T-helper 1 cell treated with Interleukin-12 subunit alpha and Interleukin-12 subunit beta and Interleukin-4 antibody, amounts not matched to agents 30 ng/mL and 1 ng/mL, for 36 hours (primary cell): ENCODE measurements around the gene PHACTR4. TPM values are rescaled to one million over a fixed set of nuclear protein-coding genes. Genes with fewer than 3 reads are reported as not detected.
"Not testable (repeated sequence)": the region's sequence is repeated elsewhere in the genome, so short reads cannot be mapped to it uniquely, and the experiment has no call there.

Experiments
- intact Hi-C: fragments of 100-400 bp; cut with micrococcal nuclease; formaldehyde crosslinking; loops from one replicate; pipeline ENCODE4 v1.15.1; 2024
- total RNA-seq: library from RNA; stranded (reverse); gene quantifications from 2 replicates; pipeline ENCODE4 v1.2.3, GENCODE V29; 2022

PHACTR4 gene
- total RNA-seq, 1 donor from 2014 or later: 31.8 TPM

DNA sequence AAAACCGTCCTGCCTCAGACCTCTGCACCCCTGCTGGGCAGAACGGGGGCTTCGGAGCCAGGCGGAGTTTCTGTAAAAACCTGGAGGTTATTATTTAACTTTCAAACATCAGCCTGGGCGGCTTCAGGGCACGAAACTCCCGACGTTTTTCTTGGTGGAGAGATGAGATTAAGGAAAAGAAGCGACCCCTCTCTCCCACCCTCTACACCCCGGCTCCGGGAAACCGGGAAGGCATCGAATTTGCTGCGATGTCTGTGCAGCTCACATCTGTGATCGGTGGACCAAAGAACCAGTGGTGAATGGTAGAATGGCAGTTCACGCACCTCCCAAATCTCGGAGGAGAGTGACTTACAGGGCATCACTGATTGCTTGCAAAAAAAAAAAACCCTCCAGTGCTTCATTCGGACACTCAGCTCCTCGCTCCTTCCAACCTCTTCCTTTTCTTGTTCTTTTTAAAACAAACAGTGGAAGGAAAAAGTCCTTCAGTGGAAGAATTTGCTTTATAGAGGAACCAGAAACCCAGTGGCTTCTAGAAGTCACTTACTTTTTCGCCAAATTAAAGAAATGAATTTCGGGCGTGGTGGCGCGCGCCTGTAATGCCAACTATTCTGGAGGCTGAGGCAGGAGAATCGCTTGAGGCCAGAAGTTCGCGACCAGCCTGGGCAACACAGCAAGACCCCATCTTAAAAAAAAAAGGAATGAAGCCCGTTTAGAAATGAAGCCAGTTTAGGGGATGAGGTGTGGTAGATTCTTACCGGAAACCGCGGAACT is 884 bp downstream of the PHACTR4 start:
- intact Hi-C loops: no loop called here

GRCh38 chr1:28371010-28371377 is 1.5 kb downstream of the PHACTR4 start:
- intact Hi-C loops: no loop called here

DNA sequence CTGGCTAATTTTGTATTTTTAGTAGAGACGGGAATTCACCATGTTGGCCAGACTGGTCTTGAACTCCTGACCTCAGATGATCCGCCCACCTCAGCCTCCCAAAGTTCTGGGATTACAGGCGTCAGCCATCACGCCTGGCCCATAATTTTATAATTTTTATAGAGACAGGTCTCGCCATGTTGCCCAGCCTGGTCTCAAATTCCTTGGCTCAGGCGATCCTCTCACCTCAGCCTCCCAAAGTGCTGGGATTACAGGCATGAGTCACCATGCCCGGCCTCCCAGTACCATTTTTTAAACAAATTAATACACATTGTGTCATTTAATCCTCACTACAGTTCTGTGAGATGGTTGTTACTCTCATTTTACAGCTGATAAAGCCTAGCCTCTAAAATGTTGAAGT is 3.9 kb downstream of the PHACTR4 start:
- intact Hi-C loops: not testable (repeated sequence)

- intact Hi-C loops: no loop called here
Observed at GRCh38 chr1:28374297-28374696, 4.8 kb downstream of the PHACTR4 start.

DNA sequence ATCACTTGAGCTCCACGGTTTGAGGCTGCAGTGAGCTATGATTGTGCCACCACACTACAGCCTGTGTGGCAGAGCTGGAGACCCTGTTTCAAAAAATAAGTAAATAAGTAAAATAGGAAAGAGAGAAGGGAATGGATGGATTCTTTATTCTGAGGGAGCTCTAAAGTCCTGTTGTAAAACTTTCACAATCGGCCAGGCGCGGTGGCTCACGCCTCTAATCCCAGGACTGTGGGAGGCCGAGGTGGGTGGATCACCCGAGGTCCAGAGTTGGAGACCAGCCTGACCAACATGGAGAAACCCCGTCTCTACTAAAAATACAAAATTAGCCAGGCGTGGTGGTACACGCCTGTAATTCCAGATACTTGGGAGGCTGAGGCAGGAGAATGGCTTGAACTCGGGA is 6.1 kb downstream of the PHACTR4 start:
- intact Hi-C loops: not testable (repeated sequence)

DNA sequence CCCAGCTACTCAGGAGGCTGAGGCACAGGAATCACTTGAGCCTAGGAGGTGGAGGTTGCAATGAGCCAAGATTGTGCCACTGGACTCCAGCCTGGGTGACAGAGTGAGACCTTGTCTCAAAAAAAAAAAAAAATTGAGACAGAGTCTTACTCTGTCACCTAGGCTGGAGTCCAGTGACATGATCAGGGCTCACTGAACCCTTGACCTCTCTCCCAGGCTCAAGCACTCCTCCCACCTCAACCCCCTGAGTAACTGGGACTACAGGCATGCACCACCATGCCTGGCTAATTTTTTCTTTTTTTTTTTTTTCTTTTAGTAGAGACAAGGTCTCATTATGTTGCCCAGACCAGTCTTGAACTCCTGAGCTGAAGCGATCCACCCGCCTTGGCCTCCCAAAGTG is 6.7 kb downstream of the PHACTR4 start:
- intact Hi-C loops: not testable (repeated sequence)

DNA sequence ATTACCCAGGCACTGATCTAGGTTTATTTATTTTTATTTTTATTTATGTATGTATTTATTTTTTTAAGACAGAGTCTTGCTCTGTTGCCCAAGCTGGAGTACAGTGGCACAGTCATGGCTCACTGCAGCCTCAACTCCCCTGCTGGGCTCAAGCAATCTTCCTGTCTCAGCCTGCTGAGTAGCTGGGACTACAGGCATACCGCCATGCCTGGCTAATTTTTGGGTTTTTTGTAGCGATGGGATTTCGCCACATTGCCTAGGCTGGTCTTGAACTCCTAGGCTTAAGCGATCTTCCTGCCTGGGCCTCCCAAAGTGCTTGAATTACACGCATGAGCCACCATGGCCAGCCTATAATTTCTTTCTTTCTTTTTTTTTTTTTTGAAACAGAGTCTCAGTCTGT is 9.4 kb downstream of the PHACTR4 start:
- intact Hi-C loops: no loop called here

DNA sequence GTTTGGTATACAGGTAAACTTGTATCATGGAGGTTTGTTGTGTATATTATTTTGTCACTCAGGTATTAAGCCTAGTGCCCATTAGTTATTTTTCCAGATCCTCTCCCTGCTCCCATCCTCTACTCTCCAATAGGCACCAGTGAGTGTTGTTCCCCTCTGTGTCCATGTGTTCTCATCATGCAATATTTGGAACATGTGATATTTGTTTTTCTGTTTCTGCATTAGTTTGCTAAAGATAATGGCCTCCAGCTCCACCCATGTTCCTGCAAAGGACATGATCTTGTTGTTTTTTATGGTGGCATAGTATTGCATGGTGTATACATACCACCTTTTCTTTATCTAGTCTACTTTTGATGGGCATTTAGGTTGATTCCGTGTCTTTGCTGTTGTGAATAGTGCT is 10.9 kb downstream of the PHACTR4 start:
- intact Hi-C loops: no loop called here

- intact Hi-C loops: not testable (repeated sequence)
Observed at GRCh38 chr1:28383785-28384184, 14.2 kb downstream of the PHACTR4 start.

GRCh38 chr1:28392027-28392652 is 22.6 kb downstream of the PHACTR4 start:
- intact Hi-C loops: no loop called here

DNA sequence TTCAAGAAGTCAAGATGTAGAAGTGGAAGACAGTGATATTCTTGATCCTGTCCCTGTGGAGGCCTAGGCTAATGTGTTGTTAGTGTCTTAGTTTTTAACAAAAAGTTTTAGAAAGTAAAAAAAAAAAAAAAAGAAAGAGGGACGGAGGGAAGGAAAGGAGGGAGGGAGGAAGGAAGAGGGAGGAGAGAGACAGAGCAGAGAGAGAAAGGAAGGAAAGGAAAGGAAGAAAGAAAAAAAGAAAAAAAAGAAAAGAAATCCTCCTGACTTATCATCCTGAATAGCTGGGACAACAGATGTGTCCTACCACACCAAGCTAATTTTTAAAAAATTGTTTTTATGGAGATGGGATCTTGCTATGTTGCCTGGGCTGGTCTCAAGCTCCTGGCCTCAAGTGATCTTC is 24.6 kb downstream of the PHACTR4 start:
- intact Hi-C loops: no loop called here

DNA sequence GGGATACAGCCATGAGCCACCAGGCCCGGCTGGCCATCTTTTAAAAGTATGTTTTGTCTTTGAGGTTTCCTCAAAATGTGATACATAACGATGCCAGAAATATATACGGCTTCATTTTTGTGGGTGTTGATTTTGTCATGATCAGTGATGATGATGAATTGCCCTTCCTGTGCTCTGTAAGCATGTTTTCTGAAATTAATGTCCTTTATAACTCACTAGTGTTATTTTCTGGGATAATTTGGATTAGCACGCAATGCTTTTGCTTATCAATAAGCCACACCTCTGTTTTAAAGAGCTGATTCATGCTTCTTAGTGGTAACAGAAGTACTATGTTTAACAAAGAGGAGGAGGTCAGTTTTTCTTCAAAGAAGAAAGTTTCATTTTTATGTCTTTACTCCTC is 25.6 kb downstream of the PHACTR4 start:
- intact Hi-C loops: no loop called here

DNA sequence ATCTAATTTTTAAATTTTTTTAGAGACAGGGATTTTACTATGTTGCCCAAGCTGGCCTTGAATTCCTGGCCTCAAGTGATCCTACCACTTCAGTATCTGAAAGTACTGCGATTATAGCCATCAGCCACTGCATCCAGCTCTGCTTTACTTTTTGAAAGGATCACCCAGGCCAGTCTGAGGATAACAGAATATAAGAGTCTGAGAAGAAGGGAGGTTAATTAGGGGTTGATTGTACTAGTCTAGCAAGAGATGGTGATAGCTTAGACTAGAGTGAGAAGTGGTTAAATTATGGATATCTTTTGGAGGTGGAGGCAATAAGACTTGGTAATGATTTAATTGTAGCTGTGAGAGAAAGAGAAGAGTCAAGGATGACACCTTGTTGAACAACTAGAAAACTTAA is 32.2 kb downstream of the PHACTR4 start:
- intact Hi-C loops: no loop called here

- intact Hi-C loops: loop anchor here (1.0 to 5.0 kb wide), 5 partner anchors 62 to 468 kb away; no protein-coding TSS in a partner anchor
Observed at GRCh38 chr1:28409090-28409489, 39.5 kb downstream of the PHACTR4 start.

GRCh38 chr1:28411656-28412055 is 42.1 kb downstream of the PHACTR4 start:
- intact Hi-C loops: no loop called here

GRCh38 chr1:28412731-28413130 is 43.2 kb downstream of the PHACTR4 start:
- intact Hi-C loops: no loop called here

- intact Hi-C loops: loop anchor here (5.0 kb wide), 1 partner anchor 36 kb away; no protein-coding TSS in a partner anchor
Observed at GRCh38 chr1:28416509-28417194, 47.1 kb downstream of the PHACTR4 start.

- intact Hi-C loops: loop anchor here (5.0 kb wide), 1 partner anchor 35 kb away; no protein-coding TSS in a partner anchor
Observed at GRCh38 chr1:28417441-28417922, 47.9 kb downstream of the PHACTR4 start.

GRCh38 chr1:28417926-28418637 is 48.5 kb downstream of the PHACTR4 start:
- intact Hi-C loops: loop anchor here (5.0 kb wide), 1 partner anchor 34 kb away; no protein-coding TSS in a partner anchor

DNA sequence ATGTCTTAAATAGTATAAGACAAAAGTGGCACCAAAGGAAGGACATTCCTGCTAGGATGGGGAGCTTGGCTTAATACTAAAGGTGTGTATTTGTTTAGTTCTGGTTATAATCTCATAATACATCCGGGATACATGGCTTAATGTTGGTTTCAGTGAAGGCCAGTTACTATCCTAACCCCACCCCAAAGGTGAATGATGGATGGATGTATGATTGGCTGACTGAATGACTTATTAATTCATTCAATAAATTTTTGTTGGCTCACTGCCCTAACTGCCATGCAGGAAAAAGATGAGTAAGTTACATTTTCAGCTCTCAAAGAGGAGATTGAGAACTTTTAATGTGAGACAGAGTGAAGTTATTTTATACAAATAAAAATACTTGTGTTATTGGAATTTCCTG is 52.2 kb downstream of the PHACTR4 start:
- intact Hi-C loops: no loop called here

- intact Hi-C loops: no loop called here
Observed at GRCh38 chr1:28426831-28427230, 57.3 kb downstream of the PHACTR4 start.
